K562 (cell line): ENCODE measurements around the gene CASP6. TPM values are rescaled to one million over a fixed set of nuclear protein-coding genes. Genes with fewer than 3 reads are reported as not detected.

ENCODE experiments used
- ATAC-seq: fragments of 200-7000 bp; cut with Tn5 transposase; 3 replicates; pipeline ENCODE4 v1.9.1; 2020; ENCODE audit warnings: moderate library complexity
- BruUV-seq: library from RNA; stranded (reverse); fragments of 400-500 nt; replicated peaks from 2 replicates; lab custom pipeline; 2021; lab: Mats Ljungman, UMichigan
- CTCF ChIA-PET: fragments of 300-600 bp; formaldehyde crosslinking; extraction: SDS; loops from one replicate; lab custom pipeline; 2021; ENCODE audit warnings: low intra/inter-chr PET ratio; lab: Yijun Ruan, JAX
- POLR2A ChIA-PET: fragments of 300-600, 350-650 bp; sonication (Branson Sonifier 250); formaldehyde crosslinking; extraction: SDS; loops from one replicate; lab custom pipeline; 2021; ENCODE audit warnings: antibody characterized with exemption, inconsistent platforms; lab: Yijun Ruan, JAX
- DNase-seq, 4 experiments: peaks; one replicate each; pipeline versions ENCODE4 v3.0.0 to v3.0.0-alpha.2; 2011 to 2018; ENCODE audit warnings: low spot score in 3 of 4, mixed read lengths in 3 of 4; ENCODE audit errors: extremely low read depth in 1 of 4
- FAIRE-seq: peaks from 2 replicates; lab custom pipeline; 2011; peaks lifted over from hg19 to GRCh38; lab: Jason Lieb, UNC
- H2AFZ ChIP-seq: 2 replicates; pipeline ENCODE4 v1.6.0; 2011; ENCODE audit warnings: low read depth, low read length, control low read depth, inconsistent platforms
- H3K27ac ChIP-seq: fragments of 200-600 bp; 3 replicates; pipeline ENCODE4 v1.8.0; 2011; ENCODE audit warnings: low read depth, mild to moderate bottlenecking, control low read depth, inconsistent platforms, low read length, moderate library complexity, mixed read lengths; ENCODE audit errors: extremely low read depth
- H3K27me3 ChIP-seq, 2 experiments: fragments of 300-600 bp in 1 of 2; 2 replicates in 1 of 2; 3 replicates in 1 of 2; pipeline versions ENCODE4 v1.6.0 to v1.8.0; 2011; ENCODE audit warnings: inconsistent platforms in 2 of 2, low read length in 2 of 2, mild to moderate bottlenecking in 1 of 2, mixed read lengths in 1 of 2, moderate library complexity in 1 of 2; ENCODE audit not compliant: control insufficient read depth in 2 of 2, insufficient read depth in 2 of 2
- H3K36me3 ChIP-seq: fragments of 300-600 bp; 3 replicates; pipeline ENCODE4 v1.8.0; 2011; ENCODE audit warnings: mild to moderate bottlenecking, low read length, inconsistent platforms; ENCODE audit not compliant: control insufficient read depth, insufficient read depth
- H3K4me1 ChIP-seq, 2 experiments: fragments of 200-600 bp in 1 of 2; replicated peaks in 1 of 2; 2 replicates in 1 of 2; 3 replicates in 1 of 2; pipeline versions ENCODE4 v1.5.1 to v1.8.0; 2011; ENCODE audit warnings: inconsistent platforms in 2 of 2, low read length in 2 of 2, mild to moderate bottlenecking in 1 of 2, mixed read lengths in 1 of 2, moderate library complexity in 1 of 2; ENCODE audit not compliant: control insufficient read depth in 2 of 2, insufficient read depth in 2 of 2
- H3K4me2 ChIP-seq: 2 replicates; pipeline ENCODE4 v1.6.1; 2011; ENCODE audit warnings: low read length, control low read depth, inconsistent platforms, mixed read lengths; ENCODE audit not compliant: insufficient read depth
- H3K4me3 ChIP-seq: fragments of 200-600 bp; sonication (generic), shearing (Covaris generic); 2 replicates; pipeline ENCODE4 v1.5.1; 2016; ENCODE audit warnings: control low read depth, inconsistent platforms
- H3K79me2 ChIP-seq: fragments of 200-600 bp; 3 replicates; pipeline ENCODE4 v1.8.0; 2011; ENCODE audit warnings: low read length, inconsistent platforms; ENCODE audit not compliant: control insufficient read depth, insufficient read depth
- H3K9ac ChIP-seq, 2 experiments: 2 replicates each; pipeline versions ENCODE4 v1.6.0 to v1.6.1; 2011; ENCODE audit warnings: low read depth in 2 of 2, low read length in 2 of 2, control low read depth in 1 of 2, inconsistent platforms in 1 of 2, mild to moderate bottlenecking in 1 of 2, mixed read lengths in 1 of 2; ENCODE audit not compliant: insufficient read depth in 1 of 2
- H3K9me1 ChIP-seq: one replicate; pipeline ENCODE4 v1.6.0; 2011; ENCODE audit warnings: inconsistent platforms, mild to moderate bottlenecking, low read length, moderate library complexity; ENCODE audit not compliant: control insufficient read depth, insufficient read depth
- H3K9me3 ChIP-seq: replicated peaks from 2 replicates; pipeline ENCODE4 v1.5.1; 2011; ENCODE audit warnings: low read depth, low read length, inconsistent platforms; ENCODE audit not compliant: control insufficient read depth, insufficient read depth
- H4K20me1 ChIP-seq: replicated peaks from 2 replicates; pipeline ENCODE4 v1.6.1; 2011; ENCODE audit warnings: low read length, inconsistent platforms, mixed read lengths; ENCODE audit not compliant: control insufficient read depth, insufficient read depth
- BHLHE40 ChIP-seq: IDR thresholded peaks from 2 replicates; pipeline ENCODE4 v1.6.1; 2011; ENCODE audit warnings: low read length, improper control_type of control experiment
- CHD2 ChIP-seq: IDR thresholded peaks from 2 replicates; pipeline ENCODE4 v1.6.1; 2011; ENCODE audit warnings: low read depth, low read length
- FOXP4 ChIP-seq: sonication (generic); formaldehyde crosslinking; IDR thresholded peaks from 2 replicates; pipeline ENCODE4 v1.8.0; 2022; ENCODE audit warnings: mild to moderate bottlenecking, missing genetic modification reagents, borderline replicate concordance
- HIVEP1 ChIP-seq: fragments of 250-450 bp; sonication (Bioruptor Pico); IDR thresholded peaks from 2 replicates; pipeline ENCODE4 v1.4.0; 2020; ENCODE audit warnings: mild to moderate bottlenecking
- HMGN3 ChIP-seq: IDR thresholded peaks from 2 replicates; pipeline ENCODE4 v1.6.1; 2011; ENCODE audit warnings: borderline replicate concordance, low read depth, mild to moderate bottlenecking, mixed read lengths, low read length; ENCODE audit not compliant: insufficient read length; ENCODE audit errors: extremely low read depth
- KDM5B ChIP-seq: fragments of 200-600 bp; sonication (generic); IDR thresholded peaks from 2 replicates; pipeline ENCODE4 v1.6.1; 2012; ENCODE audit warnings: low read depth, mild to moderate bottlenecking, moderate library complexity, low read length, control low read depth, inconsistent platforms; ENCODE audit not compliant: insufficient replicate concordance
- LCOR ChIP-seq: sonication (generic); formaldehyde crosslinking; IDR thresholded peaks from 2 replicates; pipeline ENCODE4 v1.8.0; 2022; ENCODE audit warnings: mild to moderate bottlenecking, missing genetic modification reagents
- MTF1 ChIP-seq: fragments of 250-450 bp; sonication (Bioruptor Pico); IDR thresholded peaks from 2 replicates; pipeline ENCODE4 v1.9.0; 2021; ENCODE audit warnings: moderate library complexity, mild to moderate bottlenecking, inconsistent platforms, borderline replicate concordance
- RBM34 ChIP-seq: fragments of 200-400 bp; formaldehyde crosslinking; IDR thresholded peaks from 2 replicates; pipeline ENCODE4 v1.6.1; 2018; ENCODE audit warnings: low read length, borderline replicate concordance; ENCODE audit not compliant: insufficient read depth
- TRIM28 ChIP-seq: fragments of 450-650 bp; IDR thresholded peaks from 2 replicates; pipeline ENCODE4 v1.6.1; 2017
- ZNF766 ChIP-seq: fragments of 200-800 bp; sonication (Bioruptor generic); conservative IDR thresholded peaks from 2 replicates; pipeline ENCODE4 v1.6.1; 2016; ENCODE audit warnings: missing genetic modification characterization, missing compliant biosample characterization
- in situ Hi-C: fragments of 300-500 bp; cut with MboI; formaldehyde crosslinking; loops from 4 replicates; pipeline ENCODE4 v1.15.0; 2018; ENCODE audit warnings: inconsistent platforms, mixed read lengths
- intact Hi-C: fragments of 100-400 bp; cut with micrococcal nuclease; formaldehyde crosslinking; loops from 2 replicates; pipeline ENCODE4 v1.14.2; 2022
- polyA plus RNA-seq, 8 experiments: library from polyadenylated mRNA; depleted of rRNA in 4 of 8; stranded (reverse) in 5 of 8; unstranded in 3 of 8; fragments of >200 nt; fragmentation: Nextera tagmentation in 2 of 8; fragmentation: Illumina TruSeq in 1 of 8; extraction: Ambion mirVana in 2 of 8; extraction: Trizol in 1 of 8; gene quantifications; 2 replicates each; pipeline versions ENCODE4 v1.2.1 to v1.2.3, GENCODE V29; 2011 to 2014; ENCODE audit warnings: inconsistent platforms in 1 of 8, missing spikeins in 1 of 8
- total RNA-seq, 7 experiments: library from RNA; depleted of rRNA in 6 of 7; stranded (reverse); fragments of >200 nt in 6 of 7; fragmentation: Illumina TruSeq in 2 of 7; extraction: Trizol in 2 of 7; gene quantifications; 2 replicates each; pipeline versions ENCODE4 v1.2.1 to v1.2.3, GENCODE V29; 2011 to 2021; ENCODE audit warnings: low replicate concordance in 1 of 7
- TF ChIP-seq, protein P1 (sequence below): fragments of 450-650 bp; IDR thresholded peaks from 2 replicates; pipeline ENCODE4 v1.6.1; 2016; ENCODE audit warnings: low read depth

Gene CASP6
- total and polyA plus RNA-seq, 9 of the 15 experiments (the other 6 are each of a cell fraction or from before 2014, with no cell fraction given) = 20.8 to 72.7 (median 39.1) TPM

- intact Hi-C loops = no loop called here
- Histone ChIP-seq H3K4me2 (no peak overlapping the region), H3K79me2 (no peaks in the 10 kb centered on the region), H3K9me3 (peaks cover 2% of the 10 kb centered on the region; the same call in 1 of the 2 replicates), H3K9me1 (no peaks in the 10 kb centered on the region), H3K27ac (0 out of 3 replicates have a peak overlapping the region, but pooled peaks have one; percentile 12), H3K9ac (no peak overlapping the region), H4K20me1 (no peaks in the 10 kb centered on the region), H3K4me1 (no peaks in the 10 kb centered on the region), H2AFZ (no peak overlapping the region), H3K27me3 (no peaks in the 10 kb centered on the region), H3K36me3 (no peaks in the 10 kb centered on the region), H3K4me3 (no peak overlapping the region)
- ChIA-PET POLR2A (interaction anchor here (0.6 kb wide), 1 partner anchor 30 kb away, joined by 3 read pairs; no protein-coding TSS in a partner anchor), CTCF (interaction anchor here (0.6 kb wide), 1 partner anchor 160 kb away, joined by 3 read pairs; no protein-coding TSS in a partner anchor)
- in situ Hi-C loops = no loop called here
- FAIRE-seq (no peak), ATAC-seq (no peak), DNase-seq (peak in 1 of 4 experiments; percentile 26)
- BruUV-seq = no TSS peak
- TF ChIP-seq TRIM28 = no peak
- TF ChIP-seq LCOR (CRISPR knock-in tag) = no peak
- no peak for TF ChIP-seq FOXP4 (CRISPR knock-in tag)
- TF ChIP-seq HMGN3 = no peak
- no peak for TF ChIP-seq BHLHE40
- TF ChIP-seq RBM34 = no peak
- TF ChIP-seq HIVEP1 (CRISPR knock-in tag) = no peak
- TF ChIP-seq KDM5B = no peak
- TF ChIP-seq MTF1 (CRISPR knock-in tag) = no peak
- TF ChIP-seq, protein P1, sequence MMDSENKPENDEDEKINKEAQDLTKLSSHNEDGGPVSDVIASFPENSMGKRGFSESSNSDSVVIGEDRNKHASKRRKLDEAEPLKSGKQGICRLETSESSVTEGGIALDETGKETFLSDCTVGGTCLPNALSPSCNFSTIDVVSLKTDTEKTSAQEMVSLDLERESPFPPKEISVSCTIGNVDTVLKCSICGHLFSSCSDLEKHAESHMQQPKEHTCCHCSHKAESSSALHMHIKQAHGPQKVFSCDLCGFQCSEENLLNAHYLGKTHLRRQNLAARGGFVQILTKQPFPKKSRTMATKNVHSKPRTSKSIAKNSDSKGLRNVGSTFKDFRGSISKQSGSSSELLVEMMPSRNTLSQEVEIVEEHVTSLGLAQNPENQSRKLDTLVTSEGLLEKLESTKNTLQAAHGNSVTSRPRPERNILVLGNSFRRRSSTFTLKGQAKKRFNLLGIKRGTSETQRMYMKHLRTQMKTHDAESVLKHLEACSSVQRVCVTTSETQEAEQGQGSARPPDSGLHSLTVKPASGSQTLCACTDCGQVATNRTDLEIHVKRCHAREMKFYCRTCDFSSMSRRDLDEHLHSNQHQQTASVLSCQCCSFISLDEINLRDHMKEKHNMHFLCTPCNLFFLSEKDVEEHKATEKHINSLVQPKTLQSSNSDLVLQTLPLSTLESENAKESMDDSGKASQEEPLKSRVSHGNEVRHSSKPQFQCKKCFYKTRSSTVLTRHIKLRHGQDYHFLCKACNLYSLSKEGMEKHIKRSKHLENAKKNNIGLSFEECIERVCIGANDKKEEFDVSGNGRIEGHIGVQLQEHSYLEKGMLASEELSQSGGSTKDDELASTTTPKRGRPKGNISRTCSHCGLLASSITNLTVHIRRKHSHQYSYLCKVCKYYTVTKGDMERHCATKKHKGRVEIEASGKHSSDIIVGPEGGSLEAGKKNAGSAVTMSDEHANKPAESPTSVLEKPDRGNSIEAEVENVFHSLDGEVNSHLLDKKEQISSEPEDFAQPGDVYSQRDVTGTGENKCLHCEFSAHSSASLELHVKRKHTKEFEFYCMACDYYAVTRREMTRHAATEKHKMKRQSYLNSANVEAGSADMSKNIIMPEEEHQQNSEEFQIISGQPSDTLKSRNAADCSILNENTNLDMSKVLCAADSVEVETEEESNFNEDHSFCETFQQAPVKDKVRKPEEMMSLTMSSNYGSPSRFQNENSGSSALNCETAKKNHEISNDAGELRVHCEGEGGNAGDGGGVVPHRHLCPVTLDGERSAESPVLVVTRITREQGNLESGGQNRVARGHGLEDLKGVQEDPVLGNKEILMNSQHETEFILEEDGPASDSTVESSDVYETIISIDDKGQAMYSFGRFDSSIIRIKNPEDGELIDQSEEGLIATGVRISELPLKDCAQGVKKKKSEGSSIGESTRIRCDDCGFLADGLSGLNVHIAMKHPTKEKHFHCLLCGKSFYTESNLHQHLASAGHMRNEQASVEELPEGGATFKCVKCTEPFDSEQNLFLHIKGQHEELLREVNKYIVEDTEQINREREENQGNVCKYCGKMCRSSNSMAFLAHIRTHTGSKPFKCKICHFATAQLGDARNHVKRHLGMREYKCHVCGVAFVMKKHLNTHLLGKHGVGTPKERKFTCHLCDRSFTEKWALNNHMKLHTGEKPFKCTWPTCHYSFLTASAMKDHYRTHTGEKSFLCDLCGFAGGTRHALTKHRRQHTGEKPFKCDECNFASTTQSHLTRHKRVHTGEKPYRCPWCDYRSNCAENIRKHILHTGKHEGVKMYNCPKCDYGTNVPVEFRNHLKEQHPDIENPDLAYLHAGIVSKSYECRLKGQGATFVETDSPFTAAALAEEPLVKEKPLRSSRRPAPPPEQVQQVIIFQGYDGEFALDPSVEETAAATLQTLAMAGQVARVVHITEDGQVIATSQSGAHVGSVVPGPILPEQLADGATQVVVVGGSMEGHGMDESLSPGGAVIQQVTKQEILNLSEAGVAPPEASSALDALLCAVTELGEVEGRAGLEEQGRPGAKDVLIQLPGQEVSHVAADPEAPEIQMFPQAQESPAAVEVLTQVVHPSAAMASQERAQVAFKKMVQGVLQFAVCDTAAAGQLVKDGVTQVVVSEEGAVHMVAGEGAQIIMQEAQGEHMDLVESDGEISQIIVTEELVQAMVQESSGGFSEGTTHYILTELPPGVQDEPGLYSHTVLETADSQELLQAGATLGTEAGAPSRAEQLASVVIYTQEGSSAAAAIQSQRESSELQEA = no peak
- TF ChIP-seq ZNF766 = no peak
- no peak for TF ChIP-seq CHD2
These were observed 30.9 kb downstream of the CASP6 start for GRCh38 chr4:109672169-109672930.
